CD14-positive monocyte (primary cell): ENCODE results near the gene AREL1. TPM values are rescaled to one million over a fixed set of nuclear protein-coding genes. Genes with fewer than 3 reads are reported as not detected.

Experiments
- DNase-seq, 3 donors: peaks; one replicate each; pipeline ENCODE4 v3.0.0-alpha.2; 2011 to 2022
- H2AFZ ChIP-seq: 2 replicates; pipeline ENCODE4 v1.6.0; 2012; ENCODE audit warnings: mild to moderate bottlenecking, low read depth, low read length, inconsistent platforms; ENCODE audit not compliant: insufficient read depth, poor library complexity, severe bottlenecking
- H3K27ac ChIP-seq, 2 donors: 1 replicate in 1 of 2; 2 replicates in 1 of 2; pipeline ENCODE4 v1.5.1; 2012 to 2013; ENCODE audit warnings: low read length in 2 of 2, control low read depth in 1 of 2, inconsistent platforms in 1 of 2, low read depth in 1 of 2, mild to moderate bottlenecking in 1 of 2
- H3K27me3 ChIP-seq, 2 donors: one replicate each; pipeline versions ENCODE4 v1.6.0 to v1.6.1; 2011 to 2013; ENCODE audit warnings: low read length in 2 of 2; ENCODE audit not compliant: control insufficient read depth in 2 of 2, insufficient read depth in 2 of 2
- H3K36me3 ChIP-seq, 2 donors: replicated peaks in 1 of 2; 1 replicate in 1 of 2; 2 replicates in 1 of 2; pipeline versions ENCODE4 v1.5.1 to v1.6.1; 2012 to 2013; ENCODE audit warnings: low read length in 2 of 2, control low read depth in 1 of 2, inconsistent platforms in 1 of 2, mild to moderate bottlenecking in 1 of 2; ENCODE audit not compliant: insufficient read depth in 2 of 2, control insufficient read depth in 1 of 2
- H3K4me1 ChIP-seq, 2 donors: 1 replicate in 1 of 2; 2 replicates in 1 of 2; pipeline versions ENCODE4 v1.5.1 to v1.6.1; 2012 to 2013; ENCODE audit warnings: low read length in 2 of 2, control low read depth in 1 of 2, inconsistent platforms in 1 of 2, mild to moderate bottlenecking in 1 of 2, moderate library complexity in 1 of 2; ENCODE audit not compliant: insufficient read depth in 2 of 2, control insufficient read depth in 1 of 2
- H3K4me2 ChIP-seq: replicated peaks from 2 replicates; pipeline ENCODE3; 2012; ENCODE audit warnings: low read length, moderate library complexity, mild to moderate bottlenecking; ENCODE audit not compliant: poor library complexity, severe bottlenecking; ENCODE audit errors: extremely low read depth
- H3K4me3 ChIP-seq, 3 experiments: fragments of 200-600 bp in 1 of 3; sonication (generic) in 1 of 3; replicated peaks in 1 of 3; 1 replicate in 2 of 3; 2 replicates in 1 of 3; pipeline ENCODE4 v1.5.1; 2011 to 2013; ENCODE audit warnings: low read length in 3 of 3, mild to moderate bottlenecking in 3 of 3, control low read depth in 2 of 3, low read depth in 2 of 3, inconsistent platforms in 1 of 3, moderate library complexity in 1 of 3
- H3K79me2 ChIP-seq: 2 replicates; pipeline ENCODE4 v1.6.0; 2012; ENCODE audit warnings: mild to moderate bottlenecking, control low read depth, inconsistent platforms, low read length, moderate library complexity; ENCODE audit not compliant: insufficient read depth
- H3K9ac ChIP-seq: 2 replicates; pipeline ENCODE4 v1.6.0; 2017; ENCODE audit warnings: low read length, mild to moderate bottlenecking; ENCODE audit not compliant: insufficient read depth, poor library complexity, severe bottlenecking
- H3K9me3 ChIP-seq, 2 donors: replicated peaks in 1 of 2; 1 replicate in 1 of 2; 2 replicates in 1 of 2; pipeline versions ENCODE4 v1.5.1 to v1.6.1; 2012 to 2013; ENCODE audit warnings: low read length in 2 of 2, control low read depth in 1 of 2; ENCODE audit not compliant: control insufficient read depth in 1 of 2, insufficient read depth in 1 of 2
- H4K20me1 ChIP-seq: 2 replicates; pipeline ENCODE4 v1.6.0; 2012; ENCODE audit warnings: mild to moderate bottlenecking, low read length, control low read depth, moderate library complexity; ENCODE audit not compliant: insufficient read depth
- H3K27ac Mint-ChIP-seq, 7 donors: one replicate each; pipeline ENCODE4 v1.8.0; 2020; ENCODE audit warnings: mild to moderate bottlenecking in 7 of 7, mixed read lengths in 7 of 7, moderate library complexity in 6 of 7, inconsistent platforms in 2 of 7
- H3K27me3 Mint-ChIP-seq, 3 donors: one replicate each; pipeline ENCODE4 v1.8.0; 2021 to 2022; ENCODE audit warnings: low read depth in 3 of 3, mild to moderate bottlenecking in 3 of 3, mixed read lengths in 3 of 3, moderate library complexity in 3 of 3, inconsistent platforms in 1 of 3
- H3K36me3 Mint-ChIP-seq, 2 donors: one replicate each; pipeline ENCODE4 v1.8.0; 2020; ENCODE audit warnings: mixed read lengths in 2 of 2, inconsistent platforms in 1 of 2, mild to moderate bottlenecking in 1 of 2
- H3K4me1 Mint-ChIP-seq: one replicate; pipeline ENCODE4 v1.8.0; 2020; ENCODE audit warnings: mild to moderate bottlenecking, mixed read lengths
- H3K4me3 Mint-ChIP-seq, 2 donors: one replicate each; pipeline ENCODE4 v1.8.0; 2020; ENCODE audit warnings: mild to moderate bottlenecking in 2 of 2, mixed read lengths in 2 of 2, moderate library complexity in 1 of 2
- H3K9me3 Mint-ChIP-seq, 7 donors: one replicate each; pipeline ENCODE4 v1.8.0; 2020 to 2022; ENCODE audit warnings: mixed read lengths in 7 of 7, mild to moderate bottlenecking in 6 of 7, moderate library complexity in 6 of 7, inconsistent platforms in 2 of 7
- CTCF ChIP-seq: fragments of 200-600 bp; IDR thresholded peaks from one replicate; pipeline ENCODE4 v1.8.0; 2022; ENCODE audit warnings: antibody characterized with exemption, mild to moderate bottlenecking
- WGBS: methylation state at CpG from one replicate; pipeline ENCODE4 v1.1.5; 2013; ENCODE audit warnings: missing lambda C conversion rate; ENCODE audit not compliant: insufficient coverage; 5-methylcytosine and 5-hydroxymethylcytosine counted together
- intact Hi-C, 2 donors: fragments of 100-400 bp; cut with micrococcal nuclease; formaldehyde crosslinking; loops; one replicate each; pipeline versions ENCODE4 v1.15.0 to v1.15.1; 2023
- polyA plus RNA-seq, 3 donors: library from polyadenylated mRNA; depleted of rRNA in 1 of 3; unstranded in 2 of 3; stranded (reverse) in 1 of 3; fragments of 300-500 nt in 2 of 3; fragments of >200 nt in 1 of 3; fragmentation: Illumina TruSeq in 2 of 3; gene quantifications; 1 replicate in 2 of 3; 2 replicates in 1 of 3; pipeline ENCODE4 v1.2.3, GENCODE V29; 2012 to 2021

The AREL1 gene
- polyA plus RNA-seq, 3 donors, result 12.5 to 23.3 (median 20.0) TPM

- TF ChIP-seq CTCF, result no peak
- H3K9ac ChIP-seq, result no peak overlapping the region
- Mint-ChIP-seq H3K4me3 (no peak overlapping the region), H3K36me3 (peaks cover 23 to 39% of the 10 kb centered on the region in 2 donors), H3K27me3 (peaks cover 0 to 1% (median 0%) of the 10 kb centered on the region in 3 donors), H3K9me3 (peaks cover under 1 to 5% (median 2%) of the 10 kb centered on the region in 7 donors), H3K27ac (peak overlapping the region in 5 of 7 donors; percentile 23 to 84 (median 74)), H3K4me1 (peaks cover 28% of the 10 kb centered on the region)
- H3K27me3 ChIP-seq, result no peaks in the 10 kb centered on the region
- H4K20me1 ChIP-seq, result peaks cover 60% of the 10 kb centered on the region
- 100% methylated on average over 1 of the region's 2 CpGs for WGBS
- peaks cover 91% of the 10 kb centered on the region for H3K79me2 ChIP-seq
- no peak overlapping the region for H3K4me2 ChIP-seq
- peak in 1 of 3 donors; percentile 12 for DNase-seq
- H3K36me3 ChIP-seq, result peaks cover 0 to 33% of the 10 kb centered on the region in 2 donors
- H3K4me3 ChIP-seq, result no peak overlapping the region
- H3K27ac ChIP-seq, result peak overlapping the region in 1 of 2 donors; percentile 82
- H3K4me1 ChIP-seq, result peaks cover 20 to 32% of the 10 kb centered on the region in 2 donors
- H3K9me3 ChIP-seq, result peaks cover 5 to 6% of the 10 kb centered on the region in 2 donors
- H2AFZ ChIP-seq, result no peak overlapping the region
- intact Hi-C loops, result no loop called here
Observed at GRCh38 chr14:74697543-74697942, 15.3 kb downstream of the AREL1 start.

- Mint-ChIP-seq H3K4me3 (no peak overlapping the region), H3K27ac (peak overlapping the region in 2 of 7 donors; percentile 26 to 27), H3K27me3 (peaks cover 0 to 1% (median 0%) of the 10 kb centered on the region in 3 donors), H3K36me3 (peaks cover 24 to 38% of the 10 kb centered on the region in 2 donors), H3K4me1 (peaks cover 31% of the 10 kb centered on the region), H3K9me3 (peaks cover 0 to 2% (median 0%) of the 10 kb centered on the region in 7 donors)
- Histone ChIP-seq H4K20me1 (peaks cover 61% of the 10 kb centered on the region), H3K27me3 (no peaks in the 10 kb centered on the region), H3K4me2 (no peak overlapping the region), H3K27ac (peak overlapping the region in 1 of 2 donors; percentile 82), H3K36me3 (peaks cover 0 to 29% of the 10 kb centered on the region in 2 donors), H3K9ac (no peak overlapping the region), H3K4me3 (no peak overlapping the region), H3K79me2 (peaks cover 86% of the 10 kb centered on the region), H3K9me3 (peaks cover 0 to 1% of the 10 kb centered on the region in 2 donors), H3K4me1 (peaks cover 20 to 32% of the 10 kb centered on the region in 2 donors), H2AFZ (no peak overlapping the region)
- WGBS, result no CpG with 5 or more reads among the region's 1 CpG
- DNase-seq, result no peak
- TF ChIP-seq CTCF, result no peak
- intact Hi-C loops, result no loop called here
Observed at GRCh38 chr14:74697011-74697410, 15.9 kb downstream of the AREL1 start.
